HG03066 (cell line): ENCODE measurements around the gene GPAT3.
A peak's percentile ranks its signal among the peaks of the same experiment; 100 is the strongest.
"Not testable (repeated sequence)": the region's sequence is repeated elsewhere in the genome, so short reads cannot be mapped to it uniquely, and the experiment has no call there.

Source experiments
- ATAC-seq: cut with Tn5 transposase; IDR thresholded peaks from one replicate; pipeline ENCODE4 v1.9.1; 2021; ENCODE audit warnings: low read depth; ENCODE audit not compliant: unreplicated experiment

The GPAT3 gene

GRCh38 chr4:83535520-83536361 is at the start of gene GPAT3:
Gene GPAT3 (plus strand): TSS chr4:83536108. CDS start chr4:83536623, 515 bp downstream.
- peak; percentile 69 for ATAC-seq

- no peak for ATAC-seq
These were observed 49.3 kb upstream of the GPAT3 start for GRCh38 chr4:83486457-83487129.

- ATAC-seq = no peak
These were observed 46.1 kb upstream of the GPAT3 start for GRCh38 chr4:83489711-83490326.

GRCh38 chr4:83490876-83491450 is 44.9 kb upstream of the GPAT3 start:
- peak; percentile 70 for ATAC-seq

GRCh38 chr4:83496085-83496917 is 39.6 kb upstream of the GPAT3 start:
- not testable (repeated sequence) for ATAC-seq

GRCh38 chr4:83498187-83498586 is 37.7 kb upstream of the GPAT3 start:
- ATAC-seq = no peak

GRCh38 chr4:83501671-83502070 is 34.2 kb upstream of the GPAT3 start:
- ATAC-seq = not testable (repeated sequence)

- no peak for ATAC-seq
These were observed 31.9 kb upstream of the GPAT3 start for GRCh38 chr4:83503974-83504373.

- ATAC-seq = no peak
These were observed 31.4 kb upstream of the GPAT3 start for GRCh38 chr4:83504503-83504902.

- no peak for ATAC-seq
These were observed 30.9 kb upstream of the GPAT3 start for GRCh38 chr4:83504996-83505395.

GRCh38 chr4:83509156-83509585 is 26.7 kb upstream of the GPAT3 start:
- ATAC-seq = not testable (repeated sequence)

- ATAC-seq = no peak
These were observed 25.5 kb upstream of the GPAT3 start for GRCh38 chr4:83510442-83510841.

GRCh38 chr4:83516042-83516772 is 19.7 kb upstream of the GPAT3 start:
- no peak for ATAC-seq

- no peak for ATAC-seq
These were observed 13.7 kb upstream of the GPAT3 start for GRCh38 chr4:83522239-83522638.

- no peak for ATAC-seq
These were observed 8.2 kb upstream of the GPAT3 start for GRCh38 chr4:83527671-83528070.

GRCh38 chr4:83536362-83537272 is 709 bp downstream of the GPAT3 start:
- ATAC-seq = peak; percentile 18

GRCh38 chr4:83542225-83542624 is 6.3 kb downstream of the GPAT3 start:
- ATAC-seq = no peak

- no peak for ATAC-seq
These were observed 10.9 kb downstream of the GPAT3 start for GRCh38 chr4:83546786-83547185.
